H9 (cell line): Measurements from ENCODE around the gene SLITRK2. TPM values are rescaled to one million over a fixed set of nuclear protein-coding genes. Genes with fewer than 3 reads are reported as not detected.

Experiments
- DNase-seq: peaks from one replicate; pipeline ENCODE4 v3.0.0-alpha.2; 2017
- H2AFZ ChIP-seq: one replicate; pipeline ENCODE4 v1.6.1; 2013; ENCODE audit warnings: mild to moderate bottlenecking, low read length, control low read depth, moderate library complexity
- H2AK5ac ChIP-seq: 2 replicates; pipeline ENCODE4 v1.6.1; 2013; ENCODE audit warnings: low read length, control low read depth, mixed read lengths; ENCODE audit not compliant: insufficient read length
- H2BK120ac ChIP-seq: one replicate; pipeline ENCODE4 v1.6.1; 2013; ENCODE audit warnings: low read depth, mild to moderate bottlenecking, low read length, control low read depth, inconsistent platforms; ENCODE audit not compliant: poor library complexity, severe bottlenecking
- H2BK12ac ChIP-seq: 2 replicates; pipeline ENCODE4 v1.6.1; 2013; ENCODE audit warnings: low read length, control low read depth, mixed read lengths, low read depth; ENCODE audit not compliant: insufficient read length
- H2BK15ac ChIP-seq: 2 replicates; pipeline ENCODE4 v1.6.1; 2013; ENCODE audit warnings: low read depth, low read length, control low read depth
- H2BK20ac ChIP-seq: one replicate; pipeline ENCODE4 v1.6.1; 2013; ENCODE audit warnings: low read depth, mild to moderate bottlenecking, low read length, control low read depth, inconsistent platforms; ENCODE audit not compliant: poor library complexity, severe bottlenecking
- H2BK5ac ChIP-seq: 2 replicates; pipeline ENCODE4 v1.6.1; 2013; ENCODE audit warnings: low read length, control low read depth, mixed read lengths; ENCODE audit not compliant: insufficient read length
- H3K14ac ChIP-seq: 2 replicates; pipeline ENCODE4 v1.6.1; 2013; ENCODE audit warnings: low read length, control low read depth; ENCODE audit not compliant: insufficient read depth
- H3K18ac ChIP-seq: 2 replicates; pipeline ENCODE4 v1.6.1; 2013; ENCODE audit warnings: low read depth, mild to moderate bottlenecking, mixed read lengths, low read length, control low read depth; ENCODE audit not compliant: insufficient read length
- H3K23ac ChIP-seq: 2 replicates; pipeline ENCODE4 v1.6.1; 2013; ENCODE audit warnings: low read length, control low read depth, mixed read lengths, low read depth; ENCODE audit not compliant: insufficient read length
- H3K23me2 ChIP-seq: 2 replicates; pipeline ENCODE4 v1.6.1; 2013; ENCODE audit warnings: low read depth, mild to moderate bottlenecking, mixed read lengths, low read length, control low read depth; ENCODE audit not compliant: insufficient read length, poor library complexity, severe bottlenecking
- H3K27ac ChIP-seq: 2 replicates; pipeline ENCODE4 v1.5.1; 2013; ENCODE audit warnings: low read length, control low read depth, mixed read lengths, low read depth; ENCODE audit not compliant: insufficient read length
- H3K27me3 ChIP-seq: 2 replicates; pipeline ENCODE4 v1.6.1; 2013; ENCODE audit warnings: low read length, control low read depth, inconsistent platforms; ENCODE audit not compliant: insufficient read depth
- H3K4ac ChIP-seq: 2 replicates; pipeline ENCODE4 v1.6.1; 2013; ENCODE audit warnings: low read depth, mild to moderate bottlenecking, control low read depth, inconsistent platforms, low read length, moderate library complexity
- H3K4me1 ChIP-seq: 2 replicates; pipeline ENCODE4 v1.6.1; 2013; ENCODE audit warnings: low read length, control low read depth, inconsistent platforms; ENCODE audit not compliant: insufficient read depth
- H3K4me2 ChIP-seq: 2 replicates; pipeline ENCODE4 v1.6.1; 2013; ENCODE audit warnings: low read length, control low read depth, mixed read lengths; ENCODE audit not compliant: insufficient read length, insufficient read depth
- H3K56ac ChIP-seq: 2 replicates; pipeline ENCODE4 v1.6.1; 2013; ENCODE audit warnings: low read depth, mild to moderate bottlenecking, mixed read lengths, low read length, control low read depth; ENCODE audit not compliant: insufficient read length
- H3K79me1 ChIP-seq: 2 replicates; pipeline ENCODE4 v1.6.1; 2013; ENCODE audit warnings: low read depth, mild to moderate bottlenecking, moderate library complexity, low read length, control low read depth, inconsistent platforms; ENCODE audit not compliant: insufficient read depth, poor library complexity, severe bottlenecking
- H3K79me2 ChIP-seq: 2 replicates; pipeline ENCODE4 v1.6.1; 2013; ENCODE audit warnings: low read length, control low read depth, inconsistent platforms; ENCODE audit not compliant: insufficient read depth
- H3K9ac ChIP-seq: 2 replicates; pipeline ENCODE4 v1.6.1; 2013; ENCODE audit warnings: low read length, control low read depth, mixed read lengths; ENCODE audit not compliant: insufficient read length; ENCODE audit errors: extremely low read depth
- H3K9me3 ChIP-seq: one replicate; pipeline ENCODE4 v1.6.1; 2013; ENCODE audit warnings: low read depth, low read length, inconsistent platforms; ENCODE audit not compliant: control insufficient read depth
- H3T11ph ChIP-seq: one replicate; pipeline ENCODE4 v1.6.1; 2013; ENCODE audit warnings: mild to moderate bottlenecking, low read length, control low read depth, inconsistent platforms
- H4K20me1 ChIP-seq: one replicate; pipeline ENCODE4 v1.6.1; 2013; ENCODE audit not compliant: control insufficient read depth, insufficient read length, insufficient read depth
- H4K5ac ChIP-seq: 2 replicates; pipeline ENCODE4 v1.6.1; 2013; ENCODE audit warnings: low read depth, mild to moderate bottlenecking, mixed read lengths, low read length, control low read depth; ENCODE audit not compliant: insufficient read length
- H4K8ac ChIP-seq: replicated peaks from 2 replicates; pipeline ENCODE4 v1.6.1; 2013; ENCODE audit warnings: low read length, control low read depth, mixed read lengths, low read depth; ENCODE audit not compliant: insufficient read length
- H4K91ac ChIP-seq: 2 replicates; pipeline ENCODE4 v1.6.1; 2013; ENCODE audit warnings: low read depth, mild to moderate bottlenecking, moderate library complexity, mixed read lengths, low read length, control low read depth; ENCODE audit not compliant: insufficient read length
- H3K27ac Mint-ChIP-seq, 3 experiments: 2 replicates in 2 of 3; 3 replicates in 1 of 3; pipeline ENCODE4 v1.8.0; 2020 to 2021; ENCODE audit warnings: mixed read lengths in 3 of 3, mild to moderate bottlenecking in 1 of 3, moderate library complexity in 1 of 3
- H3K27me3 Mint-ChIP-seq: 2 replicates; pipeline ENCODE4 v1.8.0; 2021; ENCODE audit warnings: low read depth, mild to moderate bottlenecking, moderate library complexity, mixed read lengths
- H3K36me3 Mint-ChIP-seq, 3 experiments: 2 replicates in 2 of 3; 3 replicates in 1 of 3; pipeline ENCODE4 v1.8.0; 2020 to 2021; ENCODE audit warnings: low read depth in 3 of 3, mixed read lengths in 3 of 3; ENCODE audit not compliant: insufficient read depth in 1 of 3
- H3K4me1 Mint-ChIP-seq, 2 experiments: 2 replicates each; pipeline ENCODE4 v1.8.0; 2020; ENCODE audit warnings: mixed read lengths in 2 of 2
- H3K4me3 Mint-ChIP-seq, 2 experiments: 2 replicates in 1 of 2; 3 replicates in 1 of 2; pipeline ENCODE4 v1.8.0; 2020 to 2021; ENCODE audit warnings: mild to moderate bottlenecking in 2 of 2, mixed read lengths in 2 of 2, moderate library complexity in 1 of 2
- H3K9me3 Mint-ChIP-seq, 2 experiments: 2 replicates in 1 of 2; 3 replicates in 1 of 2; pipeline ENCODE4 v1.8.0; 2020; ENCODE audit warnings: mild to moderate bottlenecking in 2 of 2, mixed read lengths in 2 of 2, moderate library complexity in 1 of 2
- CTCF ChIP-seq: fragments of 200-600 bp; sonication (generic); conservative IDR thresholded peaks from 3 replicates; pipeline ENCODE4 v1.8.0; 2021; ENCODE audit warnings: antibody characterized with exemption, mild to moderate bottlenecking
- WGBS: extraction: QIAGEN DNeasy Blood & Tissue Kit; methylation state at CpG from one replicate; pipeline ENCODE4 v1.1.7; 2013; ENCODE audit warnings: missing lambda C conversion rate, low lambda C conversion rate, mixed read lengths; ENCODE audit not compliant: insufficient read length; ENCODE audit errors: extremely low coverage; 5-methylcytosine and 5-hydroxymethylcytosine counted together
- total RNA-seq: library from RNA; stranded (reverse); gene quantifications from 2 replicates; pipeline ENCODE4 v1.2.1, GENCODE V29; 2021

SLITRK2 gene
- total RNA-seq, 1 experiment from 2014 or later, result 0.09 TPM

DNA sequence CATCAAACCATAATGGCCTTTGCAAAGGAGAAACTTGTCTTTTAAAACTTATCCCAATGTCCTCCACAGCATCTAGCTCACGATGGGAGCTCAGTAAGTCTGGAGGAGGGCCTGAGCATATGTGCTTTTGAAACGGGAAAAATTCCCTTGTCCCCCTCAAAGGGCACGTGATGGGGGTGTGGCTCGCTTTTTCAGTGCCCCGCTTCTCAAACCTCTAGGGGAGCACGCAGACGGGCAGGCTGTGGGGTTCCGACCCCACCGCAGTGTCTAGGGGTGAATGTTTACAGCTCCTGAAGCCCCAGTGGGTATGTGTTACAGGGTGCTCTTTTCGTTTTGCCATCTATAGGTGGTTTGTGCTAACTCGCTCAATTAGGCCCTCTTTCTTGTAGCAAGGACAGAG, 31.2 kb downstream of the SLITRK2 start:
- no peak overlapping the region for H4K91ac ChIP-seq
- H3K18ac ChIP-seq, result no peak overlapping the region

More for the DNA sequence above, 31.2 kb downstream of the SLITRK2 start:
- H3T11ph ChIP-seq, result no peak overlapping the region
- H2BK5ac ChIP-seq, result no peak overlapping the region
- H2BK120ac ChIP-seq, result no peak overlapping the region
- no peaks in the 10 kb centered on the region for H4K20me1 ChIP-seq
- TF ChIP-seq CTCF, result no peak
- Mint-ChIP-seq H3K4me1 (peaks cover 0 to 6% of the 10 kb centered on the region in 2 experiments; a peak in 2 of 4 replicates), H3K4me3 (no peak overlapping the region), H3K9me3 (peaks cover 69% of the 10 kb centered on the region in 2 experiments), H3K27ac (no peak overlapping the region), H3K36me3 (peaks cover 0 to 3% (median 0%) of the 10 kb centered on the region in 3 experiments; a peak in 5 of 7 replicates), H3K27me3 (no peaks in the 10 kb centered on the region; the same call in none of the 2 replicates)
- H3K4me2 ChIP-seq, result no peak overlapping the region
- no peak overlapping the region for H2BK12ac ChIP-seq
- H3K14ac ChIP-seq, result no peak overlapping the region
- WGBS, result no CpG with 5 or more reads among the region's 11 CpGs
- H4K5ac ChIP-seq, result no peak overlapping the region
- H2AK5ac ChIP-seq, result no peak overlapping the region
- H2BK15ac ChIP-seq, result no peak overlapping the region
- H2AFZ ChIP-seq, result no peak overlapping the region
- no peak overlapping the region for H3K56ac ChIP-seq
- H3K79me2 ChIP-seq, result no peaks in the 10 kb centered on the region
- no peak overlapping the region for H3K9ac ChIP-seq
- H3K79me1 ChIP-seq, result no peaks in the 10 kb centered on the region
- H3K4ac ChIP-seq, result no peak overlapping the region
- no peak for DNase-seq
- no peak overlapping the region for H3K27ac ChIP-seq
- no peak overlapping the region for H4K8ac ChIP-seq
- no peak overlapping the region for H3K23ac ChIP-seq
- H3K9me3 ChIP-seq, result peaks cover 43% of the 10 kb centered on the region
- H2BK20ac ChIP-seq, result no peak overlapping the region
- no peaks in the 10 kb centered on the region for H3K27me3 ChIP-seq
- no peaks in the 10 kb centered on the region for H3K4me1 ChIP-seq
- no peaks in the 10 kb centered on the region for H3K23me2 ChIP-seq
